OCI-LY3 (cell line): ENCODE results near the gene ZNF394.

Experiments
- EZH2phosphoT487 ChIP-seq: fragments of 200-600 bp; shearing (Covaris generic); IDR thresholded peaks from 2 replicates; pipeline ENCODE4 v1.6.1; 2018; ENCODE audit warnings: antibody characterized with exemption, mixed run types, low read depth
- TF ChIP-seq, protein P1 (sequence below): fragments of 200-600, 300-600 bp; sonication (generic); IDR thresholded peaks from 2 replicates; pipeline ENCODE4 v1.5.1; 2014; ENCODE audit warnings: antibody characterized with exemption, low read length, low read depth

DNA sequence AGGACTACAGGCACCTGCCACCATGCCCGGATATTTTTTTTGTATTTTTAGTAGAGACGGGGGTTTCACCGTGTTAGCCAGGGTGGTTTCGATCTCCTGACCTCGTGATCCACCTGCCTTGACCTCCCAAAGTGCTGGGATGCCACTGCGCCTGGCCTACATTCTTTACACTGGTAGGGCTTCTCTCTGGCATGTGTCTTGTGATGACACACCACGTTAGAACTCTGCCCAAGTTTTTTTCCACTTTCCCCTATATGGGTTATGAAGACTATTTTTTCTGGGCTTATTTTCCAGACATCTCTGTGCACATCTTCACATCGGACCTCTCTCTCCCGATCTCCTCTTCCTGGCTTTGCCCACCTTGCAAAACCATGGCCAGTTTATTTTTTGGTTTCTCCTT, 41.1 kb upstream of the ZNF394 start:
- TF ChIP-seq, protein P1, sequence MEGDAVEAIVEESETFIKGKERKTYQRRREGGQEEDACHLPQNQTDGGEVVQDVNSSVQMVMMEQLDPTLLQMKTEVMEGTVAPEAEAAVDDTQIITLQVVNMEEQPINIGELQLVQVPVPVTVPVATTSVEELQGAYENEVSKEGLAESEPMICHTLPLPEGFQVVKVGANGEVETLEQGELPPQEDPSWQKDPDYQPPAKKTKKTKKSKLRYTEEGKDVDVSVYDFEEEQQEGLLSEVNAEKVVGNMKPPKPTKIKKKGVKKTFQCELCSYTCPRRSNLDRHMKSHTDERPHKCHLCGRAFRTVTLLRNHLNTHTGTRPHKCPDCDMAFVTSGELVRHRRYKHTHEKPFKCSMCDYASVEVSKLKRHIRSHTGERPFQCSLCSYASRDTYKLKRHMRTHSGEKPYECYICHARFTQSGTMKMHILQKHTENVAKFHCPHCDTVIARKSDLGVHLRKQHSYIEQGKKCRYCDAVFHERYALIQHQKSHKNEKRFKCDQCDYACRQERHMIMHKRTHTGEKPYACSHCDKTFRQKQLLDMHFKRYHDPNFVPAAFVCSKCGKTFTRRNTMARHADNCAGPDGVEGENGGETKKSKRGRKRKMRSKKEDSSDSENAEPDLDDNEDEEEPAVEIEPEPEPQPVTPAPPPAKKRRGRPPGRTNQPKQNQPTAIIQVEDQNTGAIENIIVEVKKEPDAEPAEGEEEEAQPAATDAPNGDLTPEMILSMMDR, result no peak
- TF ChIP-seq EZH2phosphoT487, result no peak
